HG03175 (cell line): ENCODE data around the gene RIOK1.
"Not testable (repeated sequence)": the region's sequence is repeated elsewhere in the genome, so short reads cannot be mapped to it uniquely, and the experiment has no call there.

Source experiments
- ATAC-seq: cut with Tn5 transposase; IDR thresholded peaks from one replicate; pipeline ENCODE4 v1.9.1; 2021; ENCODE audit warnings: mild to moderate bottlenecking, moderate library complexity; ENCODE audit not compliant: unreplicated experiment

The RIOK1 gene

GRCh38 chr6:7389451-7390225 lies at the start of gene RIOK1, which contains the start of gene CAGE1:
RIOK1 (plus strand) TSS chr6:7389808; CDS start chr6:7390003, 195 bp downstream.
CAGE1 (minus strand) TSS chr6:7389742; CDS start chr6:7387173, 2,569 bp downstream.
- ATAC-seq = peak; percentile 97

DNA sequence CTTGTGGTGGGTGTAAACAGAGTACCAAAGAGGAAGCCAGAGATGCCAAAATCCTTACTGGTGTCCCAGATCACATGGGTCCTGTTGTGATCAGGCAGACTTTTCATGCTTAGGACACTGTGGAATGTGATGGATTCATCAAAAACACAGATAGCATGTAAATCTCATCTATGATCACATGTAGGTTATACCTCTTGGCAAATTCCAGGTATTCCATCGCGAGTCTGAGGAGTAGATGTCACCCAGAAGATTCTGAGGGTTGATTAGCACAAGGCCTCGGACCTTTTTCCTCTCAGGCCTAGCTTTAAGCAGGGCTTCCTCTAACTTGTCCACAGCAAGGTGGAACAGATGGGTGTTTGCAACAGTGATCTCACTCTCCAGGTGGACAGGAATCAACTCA lies 48.3 kb upstream of the RIOK1 start:
- no peak for ATAC-seq

DNA sequence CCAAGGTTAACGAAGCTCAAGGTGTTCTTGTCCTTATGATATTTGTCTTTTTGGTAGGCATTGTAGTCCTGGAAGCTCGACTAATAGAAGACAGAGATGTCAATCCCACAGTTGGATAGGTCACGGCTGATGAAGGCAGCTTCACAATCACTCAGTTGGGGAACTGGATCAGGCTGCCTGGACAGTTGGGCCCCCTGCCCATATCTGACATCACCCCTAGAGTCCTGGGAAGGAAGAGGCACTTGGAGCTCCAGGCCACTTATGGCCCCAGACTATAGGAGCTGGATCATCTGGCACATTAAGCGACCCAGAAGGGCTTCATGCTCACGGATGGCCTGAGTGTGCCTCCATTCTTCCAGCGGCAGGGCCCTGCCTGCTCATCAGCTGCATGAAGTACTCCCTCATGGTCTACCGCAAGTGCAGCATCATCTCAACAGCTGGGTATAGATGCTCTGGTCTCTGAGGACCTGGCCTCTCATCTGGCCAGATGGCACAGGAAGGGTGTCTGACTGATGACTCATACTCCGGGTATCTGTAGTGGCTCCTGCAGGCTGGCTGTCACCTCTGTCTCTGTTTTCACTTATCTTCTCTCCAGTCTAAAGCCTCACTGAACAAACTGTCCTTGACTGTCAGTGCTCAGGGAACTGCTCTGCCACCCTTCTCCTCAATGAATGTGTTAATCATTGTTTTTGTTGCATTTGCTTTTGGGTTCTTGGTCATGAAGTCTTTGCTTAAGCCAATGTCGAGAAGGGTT lies 47.4 kb upstream of the RIOK1 start:
- ATAC-seq = peak; percentile 88

- no peak for ATAC-seq
Measured at GRCh38 chr6:7343546-7344475, 45.8 kb upstream of the RIOK1 start.

DNA sequence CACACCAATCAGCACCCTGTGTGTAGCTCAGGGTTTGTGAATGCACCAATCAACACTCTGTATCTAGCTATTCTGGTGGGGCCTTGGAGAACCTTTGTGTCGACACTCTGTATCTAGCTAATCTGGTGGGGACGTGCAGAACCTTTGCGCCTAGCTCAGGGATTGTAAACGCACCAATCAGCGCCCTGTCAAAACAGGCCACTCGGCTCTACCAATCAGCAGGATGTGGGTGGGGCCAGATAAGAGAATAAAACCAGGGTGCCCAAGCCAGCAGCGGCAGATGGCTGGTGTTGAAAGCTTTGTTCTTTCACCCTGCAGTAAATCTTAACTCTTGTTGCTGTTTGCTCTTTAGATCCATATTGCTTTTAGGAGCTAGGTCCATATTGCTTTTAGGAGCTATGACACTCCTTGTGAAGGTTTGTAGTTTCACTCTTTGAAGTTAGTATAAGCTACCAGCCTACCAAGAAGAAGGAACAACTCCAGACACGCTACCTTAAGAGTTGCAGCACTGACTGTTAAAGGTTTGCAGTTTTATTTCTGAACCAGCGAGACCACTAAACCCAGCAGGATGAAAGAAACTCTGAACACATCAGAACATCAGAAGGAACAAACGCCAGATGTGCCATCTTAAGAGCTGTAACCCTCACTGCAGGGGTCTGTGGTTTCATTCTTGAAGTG lies 44.7 kb upstream of the RIOK1 start:
- ATAC-seq = not testable (repeated sequence)

- not testable (repeated sequence) for ATAC-seq
Measured at GRCh38 chr6:7347551-7347997, 42.0 kb upstream of the RIOK1 start.

DNA sequence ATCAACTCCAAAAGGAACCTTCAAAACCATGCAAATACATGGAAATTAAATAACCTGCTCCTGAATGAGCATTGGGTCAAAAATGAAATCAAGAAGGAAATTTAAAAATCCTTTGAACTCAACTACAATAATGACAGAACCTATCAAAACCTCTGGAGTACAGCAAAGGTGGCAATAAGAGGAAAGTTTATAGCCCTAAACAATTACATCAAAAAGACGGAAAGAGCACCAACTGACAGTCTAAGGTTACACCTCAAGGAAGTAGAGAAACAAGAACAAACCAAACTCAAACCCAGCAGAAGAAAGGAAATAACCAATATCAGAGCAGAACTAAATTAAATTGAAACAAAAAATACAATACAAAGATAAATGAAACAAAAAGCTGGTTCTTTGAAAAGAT lies 39.0 kb upstream of the RIOK1 start:
- ATAC-seq = not testable (repeated sequence)

- ATAC-seq = not testable (repeated sequence)
Measured at GRCh38 chr6:7351916-7352315, 37.7 kb upstream of the RIOK1 start.

- no peak for ATAC-seq
Measured at GRCh38 chr6:7367408-7367807, 22.2 kb upstream of the RIOK1 start.

DNA sequence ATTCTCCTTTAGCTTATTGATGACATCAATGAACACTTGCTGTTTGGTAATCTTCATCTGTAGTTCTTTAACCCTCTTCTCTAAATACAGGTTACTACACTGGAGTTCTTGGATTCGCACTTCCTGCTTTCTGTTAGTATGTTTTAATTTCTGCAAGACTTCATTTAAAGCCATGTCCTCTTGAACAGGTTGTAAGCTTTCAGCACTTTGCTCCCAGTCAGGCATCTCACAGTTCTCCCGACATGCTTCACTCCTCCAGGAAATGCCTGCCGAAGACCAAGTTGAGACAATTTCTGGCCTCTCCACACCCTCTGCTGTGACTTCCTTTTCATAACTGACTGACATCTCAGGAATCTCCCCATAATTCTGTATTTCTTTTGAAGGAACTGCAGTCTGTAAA lies 15.9 kb upstream of the RIOK1 start:
- no peak for ATAC-seq

DNA sequence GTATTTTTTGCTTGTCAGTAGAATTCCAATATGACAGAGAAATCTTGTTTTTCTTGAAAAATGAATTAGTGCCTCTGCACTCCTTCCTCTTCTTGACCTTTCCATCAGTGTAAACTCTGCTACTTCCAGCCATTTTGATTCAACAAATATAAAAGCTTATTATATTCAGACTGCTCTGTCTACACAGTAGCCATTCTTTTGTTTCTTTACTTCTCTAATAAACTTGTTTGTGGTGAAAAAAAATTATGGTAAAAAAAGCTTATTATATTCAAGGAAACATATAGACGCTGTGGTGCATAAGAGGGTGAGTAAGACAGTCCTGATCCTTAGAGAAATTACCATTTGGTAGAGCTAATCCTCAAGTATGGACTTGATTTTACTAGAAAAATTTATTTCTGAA lies 11.6 kb upstream of the RIOK1 start:
- no peak for ATAC-seq

DNA sequence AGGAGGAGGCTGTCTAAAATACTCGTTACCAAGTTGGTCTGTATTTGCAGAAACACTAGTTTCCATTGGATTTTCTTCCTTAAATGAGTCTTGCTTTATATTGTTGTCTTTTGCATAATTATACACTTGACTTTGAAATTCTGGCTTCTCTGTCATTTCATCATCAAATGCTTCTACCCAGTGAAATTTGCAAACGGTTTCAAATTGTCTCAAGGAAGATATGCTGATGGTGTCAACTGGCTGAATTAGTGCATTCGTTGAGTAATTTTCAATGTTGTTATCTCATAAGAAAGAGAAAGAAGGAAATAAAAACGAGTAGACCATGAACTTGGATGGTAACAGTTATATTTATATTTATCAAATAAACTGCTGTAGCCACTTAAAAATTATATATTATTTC lies 10.9 kb upstream of the RIOK1 start:
- no peak for ATAC-seq

DNA sequence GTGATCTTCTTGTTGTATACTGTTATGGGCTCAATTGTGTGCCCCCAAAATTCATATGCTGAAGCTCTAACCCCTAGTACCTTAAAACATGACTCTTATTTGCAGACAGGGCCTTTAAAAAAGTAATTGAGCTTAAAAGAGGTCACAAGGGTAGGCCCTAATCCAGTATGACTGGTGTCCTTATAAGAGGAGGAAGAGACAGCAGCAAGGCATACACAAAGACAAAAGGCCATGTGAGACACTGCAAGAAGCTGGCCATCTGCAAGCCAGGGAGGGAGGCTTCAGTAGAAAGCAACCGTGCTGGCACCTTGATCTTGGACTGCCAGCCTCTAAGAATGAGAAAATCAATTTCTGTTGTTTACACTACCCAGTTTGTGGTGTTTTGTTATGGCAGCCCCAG lies 8.5 kb upstream of the RIOK1 start:
- ATAC-seq = no peak

- no peak for ATAC-seq
Measured at GRCh38 chr6:7389162-7389450, 502 bp upstream of the RIOK1 start.

GRCh38 chr6:7390226-7390878 lies 744 bp downstream of the RIOK1 start:
- peak; percentile 22 for ATAC-seq

DNA sequence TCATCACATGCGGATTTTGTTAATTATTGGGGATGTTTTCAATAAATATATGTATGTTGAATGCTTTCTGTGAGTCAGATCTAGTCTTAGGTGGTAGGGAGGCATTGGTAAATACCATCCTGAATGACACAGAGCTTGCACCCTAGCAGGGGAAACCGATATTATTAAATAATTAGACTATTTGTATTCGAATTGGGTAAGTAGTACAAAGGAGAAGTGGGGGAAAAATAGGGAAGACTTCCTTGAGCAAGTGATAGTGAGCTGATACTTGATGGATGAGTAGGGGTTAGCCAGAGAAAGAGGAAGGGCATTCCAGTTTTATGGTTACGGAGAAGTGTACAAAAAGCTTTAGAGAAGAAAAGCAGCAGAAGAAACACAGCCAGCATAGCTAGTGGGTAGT lies 1.5 kb downstream of the RIOK1 start:
- ATAC-seq = no peak

- no peak for ATAC-seq
Measured at GRCh38 chr6:7392402-7392801, 2.8 kb downstream of the RIOK1 start.

DNA sequence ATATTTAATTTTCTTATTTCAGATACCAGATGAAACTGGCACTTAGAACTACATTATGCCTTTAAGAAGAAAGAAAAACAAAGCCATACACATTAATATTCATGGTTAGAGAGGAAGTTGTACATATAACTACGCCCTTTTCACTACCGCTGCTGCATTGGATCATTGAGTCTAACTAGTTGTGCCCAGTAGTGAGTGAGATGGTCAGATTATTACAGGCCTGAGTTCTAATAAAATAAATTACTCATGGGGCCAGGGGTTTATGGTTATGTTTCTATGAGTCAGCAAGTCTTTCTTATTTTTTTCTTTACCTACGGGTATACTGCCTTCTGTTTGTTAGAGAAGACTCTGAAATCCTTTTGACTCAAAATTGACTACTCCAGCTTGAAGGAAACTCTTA lies 11.5 kb downstream of the RIOK1 start:
- no peak for ATAC-seq

GRCh38 chr6:7402716-7403115 lies 13.1 kb downstream of the RIOK1 start:
- ATAC-seq = no peak

DNA sequence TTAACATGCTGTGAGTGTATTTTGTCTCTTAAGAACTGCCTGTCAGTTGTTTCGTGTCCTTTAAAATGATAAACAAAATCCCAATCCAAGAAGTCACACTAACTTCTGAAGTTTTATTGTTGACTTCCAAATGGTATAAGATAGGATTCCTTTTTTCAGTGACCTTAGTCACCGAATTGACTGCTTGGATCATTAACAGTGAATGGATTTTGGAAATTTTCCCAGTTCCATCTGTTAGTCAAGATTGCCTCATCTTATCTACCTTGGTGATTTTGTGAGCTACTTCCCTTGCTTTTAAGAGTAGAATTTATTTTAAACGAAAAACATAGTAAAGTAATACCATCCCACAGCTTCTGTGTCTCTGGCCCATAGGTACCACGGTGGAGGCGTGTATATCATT lies 14.9 kb downstream of the RIOK1 start:
- ATAC-seq = no peak
